Hindlimb muscle (tissue), 1 donor: ENCODE measurements around the gene ZBTB37. TPM values are rescaled to one million over a fixed set of nuclear protein-coding genes. Genes with fewer than 3 reads are reported as not detected.
"Not testable (repeated sequence)": the region's sequence is repeated elsewhere in the genome, so short reads cannot be mapped to it uniquely, and the experiment has no call there.

Source experiments
- DNase-seq: peaks from one replicate; pipeline ENCODE4 v3.0.0-alpha.2; 2013
- polyA plus RNA-seq: library from polyadenylated mRNA; unstranded; fragments of 120-200 nt; gene quantifications from one replicate; pipeline ENCODE4 v1.2.1, GENCODE V29; 2013; ENCODE audit not compliant: insufficient read length

ZBTB37 gene
- polyA plus RNA-seq, 1 donor: 6.1 TPM

DNA sequence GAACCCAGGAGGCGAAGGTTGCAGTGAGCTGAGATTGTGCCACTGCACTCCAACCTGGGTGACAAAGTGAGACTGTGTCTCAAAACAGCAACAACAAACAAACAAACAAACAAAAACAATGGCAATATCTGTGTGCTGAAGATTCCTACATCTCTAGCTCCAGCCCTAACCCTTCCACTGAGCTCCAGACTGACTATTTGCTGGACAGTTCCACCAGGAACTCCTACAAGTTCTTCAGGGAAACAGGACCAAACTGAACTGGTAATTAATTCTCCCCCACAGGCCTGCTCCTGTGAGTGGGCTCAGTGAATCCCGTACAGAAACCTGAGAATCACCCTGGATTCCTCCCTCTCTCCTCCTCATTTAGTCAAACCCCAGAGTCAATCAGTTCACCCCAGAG lies 47.4 kb downstream of the ZBTB37 start:
- no peak for DNase-seq

DNA sequence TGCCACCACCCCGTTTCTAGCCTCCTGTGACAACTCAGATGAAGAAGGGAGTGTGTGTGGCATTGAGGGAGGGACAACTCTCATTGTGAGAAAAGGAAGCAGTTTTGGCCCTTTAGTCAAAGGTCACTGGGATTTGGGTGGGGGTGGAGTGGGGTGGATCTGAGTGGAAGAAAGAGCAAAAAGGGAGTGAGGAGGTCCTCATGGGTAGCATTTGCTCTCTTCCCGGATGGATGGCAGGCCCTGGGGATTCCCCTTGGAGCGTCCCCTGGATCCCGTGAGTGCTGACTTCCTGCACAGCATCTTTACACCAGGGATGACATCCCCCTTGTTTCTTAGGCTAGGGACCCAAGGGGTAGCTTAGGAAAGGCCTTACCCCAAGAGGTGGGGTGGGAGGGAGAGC lies 48.5 kb downstream of the ZBTB37 start:
- DNase-seq: no peak

DNA sequence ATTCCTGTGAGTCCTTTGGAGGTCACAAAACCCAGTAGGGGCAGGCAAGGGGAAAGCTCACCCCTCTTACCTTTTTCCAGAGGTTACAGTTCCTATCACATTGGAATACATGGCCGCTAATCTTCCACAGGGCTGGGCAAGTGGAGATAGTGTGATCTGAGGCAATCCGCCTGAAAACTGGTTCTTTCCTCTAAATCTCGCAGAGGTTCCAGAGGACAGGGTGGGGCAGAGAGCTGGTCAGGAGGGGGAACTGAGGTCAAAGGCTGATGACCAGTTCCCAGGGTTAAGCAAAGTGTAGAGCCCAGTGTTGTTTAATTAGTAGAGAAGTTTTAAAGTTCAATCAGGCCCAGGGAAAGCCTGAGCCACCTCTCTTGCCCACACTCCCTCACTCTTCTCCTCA lies 49.0 kb downstream of the ZBTB37 start, which contains the start of gene SERPINC1:
TSS of gene SERPINC1 (minus strand) at position 179 of the 400 bp plus-strand sequence. CDS start at position 111, 68 bp downstream.
- no peak for DNase-seq

DNA sequence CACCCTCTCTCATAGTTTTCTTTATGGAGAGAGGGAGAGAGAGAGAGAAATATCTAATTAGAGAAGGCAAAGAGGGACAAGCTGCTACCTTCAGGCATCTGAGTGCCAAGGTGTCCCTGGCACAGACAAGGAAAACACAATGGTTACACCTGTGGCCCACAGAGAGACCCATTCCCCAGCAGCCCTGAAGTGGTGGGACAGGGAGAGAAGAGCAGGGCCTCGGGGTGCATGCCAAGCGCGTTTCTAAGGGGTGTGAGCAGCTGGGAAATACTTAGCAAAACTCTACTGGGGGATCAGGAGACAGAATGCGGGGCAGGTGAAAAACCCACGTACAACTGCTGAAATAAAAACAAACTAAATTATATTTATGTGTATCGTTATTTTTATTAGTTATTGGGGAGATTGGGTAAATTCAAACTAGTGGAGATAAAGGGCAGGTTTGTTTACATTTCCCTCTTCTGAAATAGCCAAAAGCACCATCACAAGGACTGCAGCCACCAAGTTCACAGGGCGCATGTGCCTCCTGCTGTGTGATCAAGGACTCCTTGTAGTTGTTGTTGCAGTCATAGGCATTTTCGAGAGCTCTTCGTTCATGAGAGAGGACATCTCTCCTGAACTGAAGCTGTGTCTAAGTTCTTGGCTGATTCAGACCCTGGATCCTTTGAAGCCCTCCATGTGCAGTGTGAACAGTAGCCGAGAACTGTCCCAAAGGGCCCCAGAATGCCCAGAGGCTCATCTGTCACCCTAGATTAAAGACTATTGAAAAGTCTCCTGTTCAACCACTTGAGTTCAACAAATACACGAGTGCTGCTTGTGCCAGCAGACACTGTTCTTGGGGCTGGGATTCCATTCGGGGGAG lies 49.7 kb downstream of the ZBTB37 start:
- no peak for DNase-seq

DNA sequence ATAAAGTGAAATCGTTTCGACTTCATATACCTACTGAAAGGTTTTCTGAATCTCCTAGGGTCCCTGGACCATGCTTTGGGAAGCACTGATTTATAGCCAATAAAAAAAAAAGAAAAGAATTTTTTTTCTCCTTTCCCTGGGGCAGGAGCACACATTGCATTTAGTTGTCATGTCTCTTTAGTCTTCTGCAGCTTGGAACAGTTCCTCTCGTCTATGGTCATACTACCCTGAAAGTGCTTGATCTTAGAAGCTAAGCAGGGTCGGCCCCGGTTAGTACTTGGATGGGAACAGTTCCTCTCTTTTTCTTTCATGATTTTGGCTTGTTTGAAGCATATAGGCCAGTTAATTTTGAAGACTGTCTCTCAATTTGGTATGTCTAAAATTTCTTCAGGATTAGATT lies 52.7 kb downstream of the ZBTB37 start:
- no peak for DNase-seq

DNA sequence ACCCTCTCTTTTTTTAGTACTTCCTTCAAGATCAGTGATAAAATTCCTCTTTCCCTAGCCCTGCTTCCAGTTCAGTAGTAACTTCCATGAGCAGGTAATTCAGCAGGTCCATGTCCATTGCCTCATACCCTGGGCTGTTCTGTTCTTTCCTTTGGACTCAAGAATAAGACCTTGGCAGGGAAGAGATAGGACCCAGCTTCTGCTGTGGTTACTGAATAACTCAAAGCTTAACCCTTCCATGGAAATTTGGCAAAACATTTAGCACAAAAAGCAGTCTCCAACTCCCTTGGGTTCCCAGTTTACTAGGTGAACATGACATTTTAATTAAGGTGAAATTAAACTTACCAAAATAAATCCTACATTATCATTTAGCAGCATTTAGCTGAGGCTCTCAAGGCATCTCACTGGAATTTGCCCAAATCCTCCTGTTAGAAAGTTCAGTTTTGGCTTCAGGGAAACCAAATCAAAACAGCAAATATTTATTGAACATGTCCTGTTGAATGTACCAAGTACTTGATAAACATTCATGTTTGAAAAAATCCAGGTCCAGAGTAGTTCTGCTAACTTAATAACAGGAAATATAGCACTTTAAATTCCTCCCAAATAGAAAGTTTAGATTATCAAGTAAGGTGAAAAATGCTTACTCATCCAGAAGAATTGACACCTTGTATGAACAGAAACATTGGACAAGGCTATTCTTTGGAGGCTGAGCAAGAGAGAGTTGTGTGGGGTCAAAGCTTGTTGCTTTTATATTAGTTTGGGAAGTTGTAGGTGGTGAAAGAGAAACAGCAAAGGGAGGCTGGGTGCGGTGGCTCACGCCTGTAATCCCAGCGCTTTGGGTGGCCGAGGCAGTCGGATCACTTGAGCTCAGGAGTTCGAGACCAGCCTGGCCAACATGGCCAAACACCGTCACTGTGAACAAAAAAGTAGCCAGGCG lies 57.4 kb downstream of the ZBTB37 start:
- no peak for DNase-seq

DNA sequence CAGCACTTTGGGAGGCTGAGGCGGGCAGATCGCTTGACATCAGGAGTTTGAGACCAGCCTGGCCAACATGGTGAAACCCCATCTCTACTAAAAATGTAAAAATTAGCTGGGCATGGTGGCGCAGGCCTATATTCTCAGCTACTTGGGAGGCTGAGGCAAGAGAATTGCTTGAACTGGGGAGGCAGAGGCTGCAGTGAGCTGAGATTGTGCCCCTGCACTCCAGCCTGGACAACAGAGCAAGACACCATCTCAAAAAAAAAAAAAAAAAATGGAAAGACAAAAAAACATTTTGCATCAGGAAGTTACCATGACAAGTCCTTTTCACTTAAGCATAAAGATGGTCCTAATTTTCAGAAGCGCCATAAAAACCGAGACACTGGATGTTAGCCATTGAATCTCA lies 62.4 kb downstream of the ZBTB37 start:
- not testable (repeated sequence) for DNase-seq

DNA sequence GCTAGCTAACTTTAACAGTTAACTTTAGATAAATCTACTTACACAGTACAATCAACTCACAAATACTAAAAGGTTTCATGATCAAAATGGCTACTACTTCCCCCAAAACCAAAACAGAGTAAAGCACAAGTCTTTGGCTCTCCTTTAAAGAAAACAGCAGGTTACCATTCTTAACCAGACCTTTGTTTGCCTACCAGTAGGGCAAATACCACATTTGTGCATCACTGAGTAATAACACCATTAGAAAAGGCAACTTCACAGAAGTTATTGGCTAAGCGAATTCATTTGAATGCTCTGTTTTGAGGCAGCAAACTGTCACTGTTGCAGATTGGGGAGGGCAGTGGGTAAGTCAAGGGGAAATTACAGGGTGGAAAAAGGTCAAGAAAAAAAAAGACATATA lies 66.3 kb downstream of the ZBTB37 start:
- DNase-seq: no peak

DNA sequence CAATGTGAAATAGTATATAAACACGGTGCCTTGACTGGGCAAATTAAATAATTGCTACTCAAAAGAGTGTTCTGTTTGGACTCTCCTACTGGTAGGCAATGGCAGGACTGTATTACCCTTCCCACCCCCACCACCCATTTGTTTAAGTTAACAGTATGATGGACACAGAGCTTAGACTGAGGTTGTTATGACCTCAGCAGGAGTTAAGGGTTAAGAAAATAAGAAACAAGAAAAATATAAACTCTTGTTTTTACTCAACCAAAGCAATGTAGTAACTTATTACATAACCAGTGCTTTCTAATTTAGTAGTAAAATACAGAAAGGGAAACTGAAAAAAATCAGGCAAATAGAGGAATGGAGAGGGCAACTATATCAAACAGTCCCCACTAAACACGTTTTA lies 68.9 kb downstream of the ZBTB37 start:
- DNase-seq: no peak

DNA sequence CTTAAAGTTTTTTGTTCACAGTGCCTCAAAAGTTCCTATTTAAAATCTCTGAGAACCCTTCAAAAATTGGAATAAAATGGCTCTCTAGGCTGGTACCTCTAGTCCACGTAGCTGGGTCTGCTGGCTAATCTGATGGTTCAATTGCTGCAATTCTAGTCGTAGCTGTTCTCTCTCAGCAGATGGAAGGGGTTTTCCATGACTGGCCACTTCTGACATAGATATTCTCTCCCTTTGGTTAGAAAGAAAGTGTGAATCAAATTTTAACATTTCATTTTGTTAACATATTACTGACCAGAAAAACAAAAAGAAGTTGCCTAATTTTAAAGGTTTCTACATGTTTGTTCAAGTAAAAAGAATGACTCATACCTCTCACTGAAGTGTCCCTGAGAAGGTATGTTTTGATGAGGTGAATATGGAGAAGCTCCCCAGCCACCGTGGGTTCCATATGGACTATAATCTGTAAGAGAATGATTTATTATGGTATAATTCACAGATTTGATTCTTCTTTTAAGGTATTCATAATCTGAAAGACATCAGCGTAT lies 78.3 kb downstream of the ZBTB37 start:
- no peak for DNase-seq

DNA sequence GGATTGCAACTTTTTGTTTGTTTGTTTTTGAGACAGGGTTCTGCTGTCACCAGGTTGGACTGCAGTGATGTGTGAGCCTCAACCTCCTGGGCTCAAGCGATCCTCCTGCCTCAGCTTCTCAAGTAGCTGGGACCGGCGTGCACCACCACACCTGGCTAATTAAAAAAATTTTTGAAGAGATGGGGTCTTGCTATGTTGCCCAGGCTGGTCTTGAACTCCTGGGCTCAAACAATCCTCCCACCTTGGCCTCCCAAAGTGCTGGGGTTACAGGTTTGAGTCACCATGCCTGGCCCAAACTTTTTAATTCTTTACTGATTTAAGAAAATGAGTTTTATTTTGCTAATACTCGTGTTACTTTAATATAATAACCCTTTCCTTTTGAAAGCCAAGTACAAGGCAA lies 80.4 kb downstream of the ZBTB37 start:
- no peak for DNase-seq

Other genes starting within 250 kb of the ZBTB37 start
- not detected for gene TEX50, start 233.0 kb upstream of the ZBTB37 start, polyA plus RNA-seq
- 0.31 TPM for gene ANKRD45, start 198.5 kb upstream of the ZBTB37 start, polyA plus RNA-seq
- gene KLHL20, start 153.4 kb upstream of the ZBTB37 start, polyA plus RNA-seq: 21.5 TPM
- 13.6 TPM for gene DARS2, start 43.7 kb upstream of the ZBTB37 start, polyA plus RNA-seq
- 7.3 TPM for gene CENPL, start 43.5 kb upstream of the ZBTB37 start, polyA plus RNA-seq
- gene GAS5, start 391 bp upstream of the ZBTB37 start, polyA plus RNA-seq: 565 TPM
- gene SERPINC1, start 48.9 kb downstream of the ZBTB37 start, polyA plus RNA-seq: 0.12 TPM
- 11.0 TPM for gene RC3H1, start 154.0 kb downstream of the ZBTB37 start, polyA plus RNA-seq